B cell (primary cell): ENCODE measurements around the gene RADX. TPM values are rescaled to one million over a fixed set of nuclear protein-coding genes. Genes with fewer than 3 reads are reported as not detected.

Experiments used
- ATAC-seq: fragments of 200-7000 bp; cut with Tn5 transposase; one replicate; pipeline ENCODE4 v1.10.0; 2021; ENCODE audit warnings: low read depth, mild to moderate bottlenecking, moderate number of reproducible peaks, moderate library complexity
- CTCF ChIA-PET: fragments of 350-600 bp; sonication (Branson Sonifier 250); formaldehyde crosslinking; loops from one replicate; lab custom pipeline; 2021; ENCODE audit warnings: antibody characterized with exemption, inconsistent platforms; lab: Charles Lee
- POLR2A ChIA-PET: fragments of 350-600 bp; sonication (Branson Sonifier 250); formaldehyde crosslinking; loops from one replicate; lab custom pipeline; 2021; ENCODE audit warnings: antibody characterized with exemption; lab: Charles Lee
- DNase-seq: peaks from one replicate; pipeline ENCODE4 v3.0.0; 2013
- H2AFZ ChIP-seq: 2 replicates; pipeline ENCODE4 v1.6.1; 2012; ENCODE audit warnings: mild to moderate bottlenecking, low read depth, low read length; ENCODE audit not compliant: insufficient read depth, poor library complexity, severe bottlenecking
- H3K27ac ChIP-seq, 2 donors: 1 replicate in 1 of 2; 2 replicates in 1 of 2; pipeline ENCODE4 v1.5.1; 2012 to 2013; ENCODE audit warnings: low read length in 2 of 2, mild to moderate bottlenecking in 2 of 2, moderate library complexity in 1 of 2
- H3K27me3 ChIP-seq, 4 experiments: fragments of 200-600 bp in 1 of 4; sonication (generic) in 1 of 4; replicated peaks in 1 of 4; 1 replicate in 2 of 4; 2 replicates in 2 of 4; pipeline versions ENCODE4 v1.6.1 to v1.7.0; 2013 to 2016; ENCODE audit warnings: low read length in 3 of 4, mild to moderate bottlenecking in 2 of 4, mixed read lengths in 1 of 4, moderate library complexity in 1 of 4; ENCODE audit not compliant: insufficient read depth in 4 of 4, control insufficient read depth in 3 of 4; ENCODE audit errors: control extremely low read depth in 1 of 4
- H3K36me3 ChIP-seq, 2 experiments: replicated peaks in 1 of 2; 1 replicate in 1 of 2; 2 replicates in 1 of 2; pipeline versions ENCODE4 v1.6.1 to v1.7.1; 2013; ENCODE audit warnings: low read length in 1 of 2; ENCODE audit not compliant: insufficient read depth in 2 of 2, control insufficient read depth in 1 of 2; ENCODE audit errors: control extremely low read depth in 1 of 2, extremely low read depth in 1 of 2
- H3K4me1 ChIP-seq, 2 donors: fragments of 200-600 bp in 1 of 2; sonication (generic) in 1 of 2; 1 replicate in 1 of 2; 2 replicates in 1 of 2; pipeline versions ENCODE4 v1.5.1 to v1.6.1; 2013 to 2017; ENCODE audit warnings: low read length in 2 of 2; ENCODE audit not compliant: control insufficient read depth in 2 of 2, insufficient read depth in 2 of 2
- H3K4me2 ChIP-seq: replicated peaks from 2 replicates; pipeline ENCODE3; 2012; ENCODE audit warnings: mild to moderate bottlenecking, low read depth, low read length; ENCODE audit not compliant: poor library complexity, severe bottlenecking
- H3K4me3 ChIP-seq, 5 experiments: fragments of 200-600 bp in 1 of 5; sonication (generic) in 1 of 5; 1 replicate in 3 of 5; 2 replicates in 2 of 5; pipeline versions ENCODE4 v1.5.1 to v1.7.0; 2011 to 2016; ENCODE audit warnings: low read length in 4 of 5, mild to moderate bottlenecking in 4 of 5, low read depth in 2 of 5, control low read depth in 1 of 5, moderate library complexity in 1 of 5; ENCODE audit not compliant: insufficient read depth in 1 of 5; ENCODE audit errors: control extremely low read depth in 1 of 5, extremely low read depth in 1 of 5
- H3K79me2 ChIP-seq: fragments of 200-600 bp; sonication (generic); one replicate; pipeline ENCODE4 v1.6.0; 2016; ENCODE audit warnings: low read length; ENCODE audit not compliant: control insufficient read depth, insufficient read depth
- H3K9ac ChIP-seq: fragments of 200-600 bp; sonication (generic); 2 replicates; pipeline ENCODE4 v1.6.1; 2017; ENCODE audit warnings: mild to moderate bottlenecking, low read length, moderate library complexity
- H3K9me3 ChIP-seq, 3 donors: one replicate each; pipeline versions ENCODE4 v1.6.1 to v1.7.1; 2013; ENCODE audit warnings: low read length in 2 of 3; ENCODE audit not compliant: control insufficient read depth in 2 of 3, insufficient read depth in 1 of 3; ENCODE audit errors: control extremely low read depth in 1 of 3
- H4K20me1 ChIP-seq: 2 replicates; pipeline ENCODE4 v1.6.0; 2012; ENCODE audit warnings: mild to moderate bottlenecking, low read length; ENCODE audit not compliant: insufficient read depth, control insufficient read depth, poor library complexity, severe bottlenecking
- H3K27ac Mint-ChIP-seq: one replicate; pipeline ENCODE4 v1.8.0; 2021; ENCODE audit warnings: mixed read lengths
- H3K27me3 Mint-ChIP-seq: one replicate; pipeline ENCODE4 v1.8.0; 2021; ENCODE audit warnings: mixed read lengths
- H3K4me1 Mint-ChIP-seq: one replicate; pipeline ENCODE4 v1.8.0; 2021; ENCODE audit warnings: mixed read lengths
- H3K4me3 Mint-ChIP-seq: one replicate; pipeline ENCODE4 v1.8.0; 2021; ENCODE audit warnings: mixed read lengths
- H3K9me3 Mint-ChIP-seq: one replicate; pipeline ENCODE4 v1.8.0; 2022; ENCODE audit warnings: mixed read lengths; ENCODE audit not compliant: insufficient read depth
- CTCF ChIP-seq: fragments of 200-600 bp; IDR thresholded peaks from one replicate; pipeline ENCODE4 v1.8.0; 2022; ENCODE audit warnings: antibody characterized with exemption, mild to moderate bottlenecking
- EZH2 ChIP-seq: IDR thresholded peaks from 2 replicates; pipeline ENCODE4 v1.6.1; 2012; ENCODE audit warnings: borderline replicate concordance, low read depth, mild to moderate bottlenecking, moderate library complexity, low read length; ENCODE audit not compliant: insufficient read depth, poor library complexity, severe bottlenecking
- WGBS: methylation state at CpG from one replicate; pipeline ENCODE4 v1.1.5; 2013; ENCODE audit warnings: missing lambda C conversion rate; ENCODE audit not compliant: insufficient coverage; 5-methylcytosine and 5-hydroxymethylcytosine counted together
- intact Hi-C: fragments of 100-400 bp; cut with micrococcal nuclease; formaldehyde crosslinking; loops from one replicate; pipeline ENCODE4 v1.10.0; 2022
- polyA plus RNA-seq: library from polyadenylated mRNA; depleted of rRNA; stranded (reverse); fragments of >200 nt; gene quantifications from 2 replicates; pipeline ENCODE4 v1.2.3, GENCODE V29; 2012
- total RNA-seq, 2 donors: library from RNA; stranded (reverse); fragments of 120-200 nt in 1 of 2; gene quantifications; 1 replicate in 1 of 2; 2 replicates in 1 of 2; pipeline versions ENCODE4 v1.2.3 to v1.2.4, GENCODE V29; 2013 to 2022

RADX gene
- total and polyA plus RNA-seq, 2 donors (not counting 1 experiment from before 2014, with no cell fraction given): 7.9 to 15.3 TPM

DNA sequence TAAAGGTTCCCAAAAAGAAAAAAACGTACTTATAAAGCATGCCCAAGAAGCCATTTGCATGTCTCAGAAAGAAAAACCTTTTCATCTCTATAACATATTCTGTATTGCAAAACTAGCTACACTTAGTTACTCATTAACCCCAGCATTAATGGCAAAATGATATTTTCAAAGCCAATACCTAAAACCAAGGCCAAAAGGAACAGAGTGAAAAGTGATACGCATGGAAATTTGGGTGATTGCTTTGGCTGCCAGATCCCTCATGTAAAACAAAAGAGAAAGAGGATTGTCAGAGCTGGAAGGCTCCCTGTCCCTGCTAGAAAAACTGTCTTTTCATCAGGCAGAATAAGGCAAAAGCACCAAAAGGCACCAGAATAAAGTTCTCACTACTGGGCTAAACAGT lies 46.8 kb upstream of the RADX start:
- Histone ChIP-seq H3K4me3 (no peak overlapping the region), H4K20me1 (no peaks in the 10 kb centered on the region), H3K9ac (no peak overlapping the region), H3K4me1 (no peaks in the 10 kb centered on the region), H3K4me2 (no peak overlapping the region), H3K27me3 (no peaks in the 10 kb centered on the region), H3K27ac (no peak overlapping the region), H3K36me3 (no peaks in the 10 kb centered on the region), H2AFZ (no peak overlapping the region), H3K79me2 (no peaks in the 10 kb centered on the region), H3K9me3 (no peaks in the 10 kb centered on the region)
- Mint-ChIP-seq H3K4me3 (no peak overlapping the region), H3K4me1 (no peaks in the 10 kb centered on the region), H3K27ac (no peak overlapping the region), H3K9me3 (no peaks in the 10 kb centered on the region), H3K27me3 (peaks cover 7% of the 10 kb centered on the region)
- no peak for ATAC-seq
- intact Hi-C loops: no loop called here
- ChIA-PET POLR2A (no interaction called here), CTCF (no interaction called here)
- no peak for TF ChIP-seq EZH2
- TF ChIP-seq CTCF: no peak
- DNase-seq: no peak
- WGBS: no CpG with 5 or more reads among the region's 2 CpGs

- H3K27me3 Mint-ChIP-seq: peaks cover 7% of the 10 kb centered on the region
- Histone ChIP-seq H3K4me2 (no peak overlapping the region), H2AFZ (no peak overlapping the region), H3K9ac (no peak overlapping the region), H3K9me3 (no peaks in the 10 kb centered on the region), H3K4me1 (no peaks in the 10 kb centered on the region), H3K36me3 (no peaks in the 10 kb centered on the region), H3K79me2 (no peaks in the 10 kb centered on the region), H3K27me3 (no peaks in the 10 kb centered on the region), H3K4me3 (no peak overlapping the region), H4K20me1 (no peaks in the 10 kb centered on the region), H3K27ac (no peak overlapping the region)
- intact Hi-C loops: no loop called here
- H3K4me1 Mint-ChIP-seq: no peaks in the 10 kb centered on the region
- DNase-seq: no peak
- 100% methylated on average over 3 of the region's 8 CpGs for WGBS
- no peak overlapping the region for H3K4me3 Mint-ChIP-seq
- CTCF ChIA-PET: no interaction called here
- POLR2A ChIA-PET: no interaction called here
- ATAC-seq: no peak
- no peaks in the 10 kb centered on the region for H3K9me3 Mint-ChIP-seq
- H3K27ac Mint-ChIP-seq: no peak overlapping the region
- TF ChIP-seq EZH2: no peak
- no peak for TF ChIP-seq CTCF
Observed at GRCh38 chrX:106566362-106566761, 45.4 kb upstream of the RADX start.
